Activated naive CD8-positive, alpha-beta T cell treated with anti-CD3 and anti-CD28 coated beads, Interleukin-2, amount 10 ng/mL, durations not matched to agents 7 days and 5 days (primary cell): ENCODE measurements around the gene ACAP1. TPM values are rescaled to one million over a fixed set of nuclear protein-coding genes. Genes with fewer than 3 reads are reported as not detected.
A peak's percentile ranks its signal among the peaks of the same experiment; 100 is the strongest.
"Not testable (repeated sequence)": the region's sequence is repeated elsewhere in the genome, so short reads cannot be mapped to it uniquely, and the experiment has no call there.

ENCODE experiments used
- ATAC-seq: fragments of 150-1000 bp; cut with Tn5 transposase; one replicate; pipeline ENCODE4 v1.10.0; 2021; ENCODE audit warnings: low read depth, moderate library complexity
- POLR2A ChIA-PET: fragments of 350-600 bp; sonication (Branson Sonifier 250); formaldehyde crosslinking; loops from one replicate; lab custom pipeline; 2021; ENCODE audit warnings: antibody characterized with exemption; lab: Charles Lee
- DNase-seq: peaks from one replicate; pipeline ENCODE4 v3.0.0; 2021
- H3K27ac Mint-ChIP-seq: one replicate; pipeline ENCODE4 v1.8.0; 2022; ENCODE audit warnings: mild to moderate bottlenecking, mixed read lengths
- H3K27me3 Mint-ChIP-seq: one replicate; pipeline ENCODE4 v1.8.0; 2022; ENCODE audit warnings: mild to moderate bottlenecking, moderate library complexity, mixed read lengths
- H3K36me3 Mint-ChIP-seq: one replicate; pipeline ENCODE4 v1.8.0; 2021; ENCODE audit warnings: mild to moderate bottlenecking, mixed read lengths
- H3K4me1 Mint-ChIP-seq: one replicate; pipeline ENCODE4 v1.8.0; 2021; ENCODE audit warnings: mixed read lengths
- H3K4me3 Mint-ChIP-seq: one replicate; pipeline ENCODE4 v1.8.0; 2022; ENCODE audit warnings: mild to moderate bottlenecking, moderate library complexity, mixed read lengths
- H3K9me3 Mint-ChIP-seq: one replicate; pipeline ENCODE4 v1.8.0; 2021; ENCODE audit warnings: mixed read lengths
- total RNA-seq, 2 experiments: library from RNA; stranded (reverse); gene quantifications; one replicate each; pipeline ENCODE4 v1.2.3, GENCODE V29; 2021

Gene ACAP1
- total RNA-seq, 2 experiments from 2014 or later = 710 to 756 TPM

DNA sequence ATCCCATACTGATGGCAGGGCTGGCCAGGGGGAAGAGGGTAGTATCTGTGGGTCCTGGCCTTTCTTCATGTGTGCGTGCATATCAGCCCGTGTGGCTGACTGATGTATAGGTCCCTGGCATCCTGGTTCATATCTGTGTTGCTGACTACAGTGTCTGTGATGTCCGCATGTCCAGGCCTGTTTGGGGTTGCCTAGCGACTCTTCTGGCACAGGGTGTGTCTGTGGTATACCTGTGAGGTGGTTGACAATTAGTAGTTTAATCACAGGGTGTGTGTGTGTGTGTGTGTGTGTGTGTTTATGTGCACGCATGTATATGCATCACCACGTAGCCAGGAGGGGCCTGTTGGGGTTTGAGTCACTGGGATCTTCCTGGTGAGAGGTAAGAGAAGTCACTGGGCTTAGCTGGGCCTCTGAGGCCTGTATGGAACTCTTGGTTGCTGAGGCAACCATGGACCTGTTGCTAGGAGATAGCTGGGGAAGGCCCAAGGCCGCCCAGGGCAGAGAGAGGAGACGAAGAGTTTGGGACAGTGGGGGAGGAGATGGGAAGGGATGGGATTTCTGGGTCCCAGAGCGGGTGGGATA, 18.0 kb downstream of the ACAP1 start:
- peaks cover 27% of the 10 kb centered on the region for H3K4me1 Mint-ChIP-seq
- ATAC-seq (no peak), DNase-seq (no peak)
- POLR2A ChIA-PET = interaction anchor here (0.5 to 2.0 kb wide), 9 partner anchors 17 to 599 kb away, joined by 3 to 10 read pairs (median 3); partner anchors contain the start of genes ACAP1, NEURL4, POLR2A and TMEM256
- no peaks in the 10 kb centered on the region for H3K27me3 Mint-ChIP-seq
- peak overlapping the region; percentile 74 for H3K27ac Mint-ChIP-seq
- no peaks in the 10 kb centered on the region for H3K9me3 Mint-ChIP-seq
- no peak overlapping the region for H3K4me3 Mint-ChIP-seq
- H3K36me3 Mint-ChIP-seq = peaks cover 10% of the 10 kb centered on the region

DNA sequence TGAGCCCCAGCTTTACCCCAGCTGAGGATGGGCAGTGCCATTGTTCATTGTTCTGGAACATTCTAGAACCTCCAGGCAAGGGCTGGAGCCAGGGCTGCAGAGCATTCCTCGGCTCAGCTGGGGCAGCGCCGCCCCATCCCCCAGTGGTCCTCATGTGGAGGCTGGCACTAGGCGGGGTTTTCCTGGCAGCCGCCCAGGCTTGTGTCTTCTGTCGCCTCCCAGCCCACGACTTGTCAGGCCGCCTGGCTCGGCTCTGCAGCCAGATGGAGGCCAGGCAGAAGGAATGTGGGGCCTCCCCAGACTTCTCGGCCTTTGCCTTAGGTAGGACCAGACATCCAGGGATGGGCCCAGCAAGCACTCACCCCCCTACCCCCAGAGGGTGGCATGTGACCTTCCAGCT, 18.7 kb downstream of the ACAP1 start, which contains the start of gene TMEM95:
Gene TMEM95, plus strand, starts transcription at position 104 of the 400 bp plus-strand sequence. Its CDS starts 49 bp downstream, at position 153.
- no peaks in the 10 kb centered on the region for H3K9me3 Mint-ChIP-seq
- no peak within 1 kb of the TSS for H3K4me3 Mint-ChIP-seq
- POLR2A ChIA-PET = interaction anchor here (2.0 to 2.2 kb wide), 2 partner anchors 18 to 81 kb away, joined by 10 to 12 read pairs; partner anchors contain the start of gene ACAP1
- H3K36me3 Mint-ChIP-seq = peaks cover 10% of the 10 kb centered on the region
- peaks cover 22% of the 10 kb centered on the region for H3K4me1 Mint-ChIP-seq
- DNase-seq = peak; percentile 36
- ATAC-seq = no peak
- peak within 1 kb of the TSS; percentile 74 for H3K27ac Mint-ChIP-seq
- H3K27me3 Mint-ChIP-seq = no peaks in the 10 kb centered on the region

DNA sequence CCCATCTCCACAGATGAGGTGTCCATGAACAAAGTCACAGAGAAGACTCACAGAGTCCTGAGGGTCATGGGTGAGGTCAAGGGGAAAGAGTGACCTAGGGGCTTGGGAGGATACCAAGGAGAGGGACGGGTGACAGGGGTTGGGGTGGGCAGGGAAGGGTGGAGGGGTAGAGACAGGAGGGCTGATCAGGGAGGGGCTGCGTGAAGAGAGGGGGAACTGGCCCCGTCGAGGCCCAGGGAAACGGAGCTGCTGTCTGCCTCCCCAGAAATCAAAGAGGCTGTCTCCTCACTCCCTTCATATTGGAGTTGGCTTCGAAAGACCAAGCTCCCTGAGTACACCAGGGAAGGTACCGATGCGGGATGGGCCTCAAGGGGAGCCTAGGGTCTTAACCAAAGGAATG, 19.2 kb downstream of the ACAP1 start:
- ATAC-seq = no peak
- H3K27ac Mint-ChIP-seq = peak overlapping the region; percentile 12
- H3K36me3 Mint-ChIP-seq = peaks cover 7% of the 10 kb centered on the region
- DNase-seq = no peak
- H3K4me3 Mint-ChIP-seq = no peak overlapping the region
- H3K4me1 Mint-ChIP-seq = peaks cover 22% of the 10 kb centered on the region
- H3K9me3 Mint-ChIP-seq = no peaks in the 10 kb centered on the region
- no peaks in the 10 kb centered on the region for H3K27me3 Mint-ChIP-seq
- POLR2A ChIA-PET = interaction anchor here (0.7 to 2.2 kb wide), 8 partner anchors 18 to 147 kb away, joined by 3 to 12 read pairs (median 4); partner anchors contain the start of genes ACAP1 and TMEM256

DNA sequence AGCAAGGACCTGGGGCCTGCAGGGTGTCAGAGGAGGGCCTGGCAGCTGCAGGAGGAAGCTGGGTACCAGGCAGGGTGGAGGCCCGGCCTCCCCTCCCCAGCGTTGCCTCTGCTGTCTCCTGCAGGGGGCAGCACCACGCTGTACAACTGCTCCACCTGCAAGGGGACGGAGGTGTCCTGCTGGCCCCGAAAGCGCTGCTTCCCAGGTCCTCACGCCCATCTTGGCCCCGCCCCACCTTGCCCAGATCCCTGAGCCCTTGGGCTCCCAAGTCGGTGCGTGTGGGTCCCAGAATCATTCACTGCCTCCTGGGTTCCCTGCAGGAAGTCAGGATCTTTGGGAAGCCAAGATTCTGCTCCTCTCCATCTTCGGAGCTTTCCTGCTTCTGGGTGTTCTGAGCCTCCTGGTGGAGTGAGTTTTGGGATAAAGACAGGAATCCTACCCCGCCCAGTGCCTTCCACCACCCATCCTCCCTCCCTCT, 19.8 kb downstream of the ACAP1 start:
- Mint-ChIP-seq H3K4me1 (peaks cover 21% of the 10 kb centered on the region), H3K27me3 (no peaks in the 10 kb centered on the region), H3K27ac (no peak overlapping the region), H3K36me3 (peaks cover 7% of the 10 kb centered on the region), H3K9me3 (no peaks in the 10 kb centered on the region), H3K4me3 (no peak overlapping the region)
- ATAC-seq (peak; percentile 74), DNase-seq (peak; percentile 90)
- POLR2A ChIA-PET = interaction anchor here (0.5 to 2.2 kb wide), 9 partner anchors 19 to 324 kb away, joined by 3 to 12 read pairs (median 3); partner anchors contain the start of genes ACAP1 and TMEM256

- Mint-ChIP-seq H3K27ac (no peak overlapping the region), H3K9me3 (no peaks in the 10 kb centered on the region), H3K4me3 (no peak overlapping the region), H3K4me1 (peaks cover 20% of the 10 kb centered on the region), H3K36me3 (peaks cover 4% of the 10 kb centered on the region), H3K27me3 (peaks cover 2% of the 10 kb centered on the region)
- no peak for DNase-seq
- POLR2A ChIA-PET = interaction anchor here (0.9 to 2.2 kb wide), 6 partner anchors 47 to 149 kb away, joined by 3 to 12 read pairs (median 3); partner anchors contain the start of gene TMEM256
- no peak for ATAC-seq
Measured at GRCh38 chr17:7356756-7357155, 20.4 kb downstream of the ACAP1 start.

DNA sequence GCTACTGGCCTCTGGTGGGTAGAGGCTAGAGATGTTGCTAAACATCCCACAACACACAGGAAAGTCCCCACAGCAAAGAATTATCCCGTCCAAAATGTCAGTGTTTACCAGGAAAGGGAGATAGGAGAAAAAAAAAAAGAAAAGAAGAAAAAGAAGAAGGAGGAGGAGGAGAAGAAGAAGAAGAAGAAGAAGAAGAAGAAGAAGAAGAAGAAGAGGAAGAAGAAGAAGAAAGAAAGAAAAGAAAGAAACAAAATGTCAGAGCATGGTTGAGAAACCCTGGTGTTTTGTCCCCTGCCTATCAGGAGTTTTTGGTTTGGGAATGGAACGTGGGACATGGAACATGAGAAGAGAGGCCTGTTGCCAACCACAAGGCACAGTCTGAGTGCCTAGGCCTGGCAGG, 21.1 kb downstream of the ACAP1 start:
- no peak for ATAC-seq
- peaks cover 5% of the 10 kb centered on the region for H3K27me3 Mint-ChIP-seq
- H3K27ac Mint-ChIP-seq = no peak overlapping the region
- no peaks in the 10 kb centered on the region for H3K9me3 Mint-ChIP-seq
- POLR2A ChIA-PET = interaction anchor here (0.9 kb wide), 1 partner anchor 148 kb away, joined by 3 read pairs; no protein-coding TSS in a partner anchor
- DNase-seq = no peak
- peaks cover 3% of the 10 kb centered on the region for H3K36me3 Mint-ChIP-seq
- no peak overlapping the region for H3K4me3 Mint-ChIP-seq
- peaks cover 23% of the 10 kb centered on the region for H3K4me1 Mint-ChIP-seq

DNA sequence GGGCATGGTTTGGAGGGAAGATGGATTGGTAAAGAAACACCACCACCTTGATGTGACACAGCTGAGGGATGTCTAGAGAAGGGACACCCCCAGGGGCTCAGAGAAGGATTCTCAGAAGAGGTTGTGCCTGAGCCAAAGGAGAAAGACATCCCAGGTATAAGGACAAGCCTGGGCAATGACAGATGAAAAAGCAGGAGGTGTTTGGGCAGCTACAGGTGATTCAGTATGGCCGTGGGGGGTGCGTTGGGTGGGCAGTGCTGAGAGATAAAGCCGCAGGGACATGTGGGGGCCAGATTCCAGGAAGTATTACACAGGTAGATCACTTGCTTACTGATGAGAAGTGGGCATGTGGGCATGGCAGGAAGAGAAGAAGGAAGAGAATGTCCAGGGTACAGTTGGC, 25.6 kb downstream of the ACAP1 start:
- POLR2A ChIA-PET = interaction anchor here (0.6 to 1.0 kb wide), 2 partner anchors 41 to 73 kb away, joined by 5 to 6 read pairs; partner anchors contain the start of gene TMEM102
- Mint-ChIP-seq H3K4me3 (no peak overlapping the region), H3K27ac (no peak overlapping the region), H3K27me3 (peaks cover 5% of the 10 kb centered on the region), H3K36me3 (no peaks in the 10 kb centered on the region), H3K9me3 (no peaks in the 10 kb centered on the region), H3K4me1 (peaks cover 5% of the 10 kb centered on the region)
- ATAC-seq (no peak), DNase-seq (no peak)

DNA sequence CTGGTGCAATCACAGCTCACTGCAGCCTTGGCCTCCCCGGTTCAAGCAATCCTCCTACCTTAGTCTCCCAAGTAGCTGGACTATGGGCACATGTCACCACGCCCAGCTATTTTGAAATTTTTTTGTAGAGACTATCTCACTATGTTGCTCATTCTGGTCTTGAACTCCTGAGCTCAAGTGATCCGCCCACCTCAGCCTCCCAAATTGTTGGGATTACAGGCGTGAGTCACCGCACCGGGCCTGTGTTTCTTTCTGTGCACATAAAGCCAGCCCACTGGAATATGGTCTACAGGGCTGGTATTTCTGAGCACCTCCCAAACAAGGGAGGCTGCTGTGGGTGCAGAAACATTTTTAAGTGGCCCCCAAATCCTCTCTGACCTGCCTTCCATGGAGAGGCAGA, 27.0 kb downstream of the ACAP1 start:
- H3K4me3 Mint-ChIP-seq = no peak overlapping the region
- H3K9me3 Mint-ChIP-seq = no peaks in the 10 kb centered on the region
- DNase-seq = no peak
- no peaks in the 10 kb centered on the region for H3K36me3 Mint-ChIP-seq
- ATAC-seq = no peak
- H3K4me1 Mint-ChIP-seq = peaks cover 7% of the 10 kb centered on the region
- POLR2A ChIA-PET = interaction anchor here (0.7 kb wide), 1 partner anchor 56 kb away, joined by 9 read pairs; no protein-coding TSS in a partner anchor
- no peak overlapping the region for H3K27ac Mint-ChIP-seq
- H3K27me3 Mint-ChIP-seq = peaks cover 5% of the 10 kb centered on the region

DNA sequence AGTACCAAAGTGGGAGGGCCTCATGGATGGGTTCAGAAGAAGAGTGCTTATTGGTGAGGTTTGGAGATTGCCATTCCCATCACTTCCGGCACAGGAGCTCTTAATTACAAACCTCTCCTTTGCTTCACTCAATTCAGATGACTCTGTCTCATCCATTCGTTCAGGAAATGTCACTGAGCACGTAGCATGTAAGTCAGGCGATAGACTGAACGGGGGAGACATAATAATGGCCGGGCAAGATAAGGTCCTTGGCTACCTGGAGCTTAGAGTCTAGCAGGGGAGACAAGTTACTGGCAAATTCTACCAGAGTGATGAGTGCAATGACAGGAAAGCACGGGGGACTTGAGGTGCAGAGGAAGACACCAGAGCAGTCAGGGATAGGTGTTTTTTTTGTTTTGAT, 29.6 kb downstream of the ACAP1 start:
- H3K9me3 Mint-ChIP-seq, H3K27ac Mint-ChIP-seq, H3K4me3 Mint-ChIP-seq, H3K4me1 Mint-ChIP-seq, POLR2A ChIA-PET, ATAC-seq, H3K36me3 Mint-ChIP-seq, DNase-seq: not testable (repeated sequence)
- peaks cover 11% of the 10 kb centered on the region for H3K27me3 Mint-ChIP-seq

DNA sequence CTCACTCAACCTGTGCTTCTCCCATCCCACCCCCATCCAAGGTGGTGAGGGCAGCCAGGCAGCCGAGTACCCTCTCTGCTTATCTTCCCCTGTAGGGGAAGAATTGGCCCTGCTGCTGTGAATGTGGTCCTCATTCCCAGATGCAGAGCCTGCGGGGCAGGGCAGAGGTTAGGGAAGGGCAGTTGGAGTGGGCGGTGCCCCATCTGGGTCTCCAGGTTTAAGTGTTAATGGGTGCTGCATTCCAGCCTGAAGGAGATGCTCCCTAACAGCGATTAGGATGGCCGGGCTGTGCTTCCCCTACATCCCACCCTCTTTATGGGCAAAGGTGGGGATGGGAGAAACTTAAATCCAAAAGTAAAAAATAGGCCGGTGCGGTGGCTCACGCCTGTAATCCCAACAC, 30.8 kb downstream of the ACAP1 start:
- DNase-seq (no peak), ATAC-seq (no peak)
- Mint-ChIP-seq H3K4me3 (no peak overlapping the region), H3K27ac (no peak overlapping the region), H3K4me1 (peaks cover 2% of the 10 kb centered on the region), H3K9me3 (no peaks in the 10 kb centered on the region), H3K36me3 (no peaks in the 10 kb centered on the region), H3K27me3 (peaks cover 6% of the 10 kb centered on the region)
- POLR2A ChIA-PET = interaction anchor here (0.6 kb wide), 1 partner anchor 82 kb away, joined by 3 read pairs; no protein-coding TSS in a partner anchor

GRCh38 chr17:7367918-7368598, 31.7 kb downstream of the ACAP1 start:
- no peak for DNase-seq
- no peak overlapping the region for H3K4me3 Mint-ChIP-seq
- POLR2A ChIA-PET = interaction anchor here (0.6 kb wide), 1 partner anchor 83 kb away, joined by 3 read pairs; no protein-coding TSS in a partner anchor
- H3K4me1 Mint-ChIP-seq = peaks cover 2% of the 10 kb centered on the region
- no peaks in the 10 kb centered on the region for H3K36me3 Mint-ChIP-seq
- H3K27me3 Mint-ChIP-seq = peaks cover 6% of the 10 kb centered on the region
- ATAC-seq = no peak
- H3K27ac Mint-ChIP-seq = no peak overlapping the region
- H3K9me3 Mint-ChIP-seq = no peaks in the 10 kb centered on the region

DNA sequence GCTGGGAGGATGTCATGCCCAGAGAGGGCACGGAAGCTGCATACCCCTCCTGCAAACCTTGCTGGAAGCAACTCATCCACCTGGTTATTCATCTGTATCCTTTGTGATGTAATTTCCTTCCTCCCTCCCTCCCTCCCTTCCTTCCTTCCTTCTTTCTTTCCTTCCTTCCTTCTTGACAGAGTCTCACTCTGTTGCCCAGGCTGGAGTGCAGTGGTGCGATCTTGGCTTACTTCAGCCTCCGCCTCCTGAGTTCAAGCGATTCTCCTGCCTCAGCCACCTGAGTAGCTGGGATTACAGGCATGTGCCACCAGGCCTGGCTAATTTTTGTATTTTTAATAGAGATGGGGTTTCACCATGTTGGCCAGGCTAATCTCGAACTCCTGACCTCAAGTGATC, 32.3 kb downstream of the ACAP1 start:
- H3K27me3 Mint-ChIP-seq, H3K27ac Mint-ChIP-seq, POLR2A ChIA-PET, H3K4me3 Mint-ChIP-seq, H3K36me3 Mint-ChIP-seq, H3K4me1 Mint-ChIP-seq, DNase-seq, ATAC-seq, H3K9me3 Mint-ChIP-seq: not testable (repeated sequence)

- Mint-ChIP-seq H3K9me3 (no peaks in the 10 kb centered on the region), H3K27me3 (peaks cover 8% of the 10 kb centered on the region), H3K36me3 (no peaks in the 10 kb centered on the region), H3K4me1 (peaks cover 2% of the 10 kb centered on the region), H3K27ac (no peak overlapping the region), H3K4me3 (no peak overlapping the region)
- ATAC-seq = no peak
- POLR2A ChIA-PET = interaction anchor here (2.1 kb wide), 1 partner anchor 15 kb away, joined by 5 read pairs; no protein-coding TSS in a partner anchor
- no peak for DNase-seq
Measured at GRCh38 chr17:7369825-7370224, 33.5 kb downstream of the ACAP1 start.
